ENCODE measurements around the gene CNTNAP2.

GRCh38 chr7:148124477-148124876, 2007.9 kb downstream of the CNTNAP2 start:
- TF ChIP-seq CTCF (conservative IDR thresholded peaks at IDR 0.05 in 1 of 2, IDR thresholded peaks at IDR 0.05 in 1 of 2; ENCODE audit: low read depth in 1 of 2, low read length in 2 of 2) (no peak), EZH2 (IDR thresholded peaks at IDR 0.05; ENCODE audit: low read length, missing control alignments) (no peak)

Measured in fibroblast of lung (primary cell).